Mucosa of descending colon (tissue), 3 donors: ENCODE results near the gene CDON. TPM values are rescaled to one million over a fixed set of nuclear protein-coding genes. Genes with fewer than 3 reads are reported as not detected.
A peak's percentile ranks its signal among the peaks of the same experiment; 100 is the strongest.

Experiments used
- ATAC-seq: fragments of 200-7000 bp; cut with Tn5 transposase; one replicate; pipeline ENCODE4 v1.9.1; 2020; ENCODE audit warnings: mild to moderate bottlenecking, moderate library complexity
- DNase-seq, 3 donors: peaks; one replicate each; pipeline ENCODE4 v3.0.0-alpha.2; 2020
- H3K36me3 ChIP-seq: fragments of 200-600 bp; one replicate; pipeline ENCODE4 v1.8.0; 2021; ENCODE audit warnings: low read depth, mild to moderate bottlenecking
- H3K4me1 ChIP-seq: fragments of 200-600 bp; one replicate; pipeline ENCODE4 v1.8.0; 2021; ENCODE audit warnings: low read depth, mild to moderate bottlenecking
- H3K4me3 ChIP-seq: fragments of 200-600 bp; one replicate; pipeline ENCODE4 v1.8.0; 2021; ENCODE audit warnings: mild to moderate bottlenecking
- H3K9me3 ChIP-seq: fragments of 200-600 bp; one replicate; pipeline ENCODE4 v1.8.0; 2021; ENCODE audit warnings: mild to moderate bottlenecking
- CTCF ChIP-seq: fragments of 200-600 bp; IDR thresholded peaks from one replicate; pipeline ENCODE4 v1.8.0; 2022; ENCODE audit warnings: antibody characterized with exemption, mild to moderate bottlenecking
- intact Hi-C, 2 donors: fragments of 100-400 bp; cut with DNase I in 1 of 2; cut with micrococcal nuclease in 1 of 2; formaldehyde crosslinking; loops; one replicate each; pipeline versions ENCODE4 v1.11.0 to v1.11.1; 2022; cut with DNase I, micrococcal nuclease
- total RNA-seq, 3 donors: library from RNA; stranded (reverse); fragmentation: NEBNext Ultra II Directional in 2 of 3; extraction: Animal tissue kit (Norgen Biotek cat#: 25700) in 2 of 3; gene quantifications; one replicate each; pipeline versions ENCODE4 v1.2.1 to v1.2.4, GENCODE V29; 2021 to 2023
- donor health status: DM: no; HTN: no; CAD: no; lungs with moderate emphysema.
- donor health status: DM: no; HTN: no; CAD: no.
- donor health status: DM: no; HTN: yes; CAD: no.

CDON gene
- total RNA-seq, 3 donors from 2014 or later: 3.8 to 91.6 (median 6.6) TPM

- Histone ChIP-seq H3K4me1 (peaks cover 7% of the 10 kb centered on the region), H3K4me3 (no peak overlapping the region), H3K36me3 (no peaks in the 10 kb centered on the region), H3K9me3 (no peaks in the 10 kb centered on the region)
- intact Hi-C loops: no loop called here
- ATAC-seq (peak; percentile 89), DNase-seq (peak in 2 of 3 donors; percentile 45 to 51)
- TF ChIP-seq CTCF: no peak
Measured at GRCh38 chr11:125925247-125925740, 137.4 kb downstream of the CDON start.

- DNase-seq (no peak), ATAC-seq (peak; percentile 64)
- Histone ChIP-seq H3K9me3 (no peaks in the 10 kb centered on the region), H3K4me1 (peaks cover 7% of the 10 kb centered on the region), H3K36me3 (no peaks in the 10 kb centered on the region), H3K4me3 (no peak overlapping the region)
- TF ChIP-seq CTCF: no peak
- intact Hi-C loops: loop anchor here (5.0 kb wide), 1 partner anchor 268 kb away; no protein-coding TSS in a partner anchor
Measured at GRCh38 chr11:125924384-125925007, 138.2 kb downstream of the CDON start.

GRCh38 chr11:125923633-125924032 lies 139.0 kb downstream of the CDON start:
- Histone ChIP-seq H3K4me3 (no peak overlapping the region), H3K36me3 (no peaks in the 10 kb centered on the region), H3K9me3 (no peaks in the 10 kb centered on the region), H3K4me1 (peaks cover 7% of the 10 kb centered on the region)
- intact Hi-C loops: loop anchor here (5.0 kb wide), 1 partner anchor 269 kb away; no protein-coding TSS in a partner anchor
- ATAC-seq (no peak), DNase-seq (no peak)
- TF ChIP-seq CTCF: no peak

GRCh38 chr11:125923012-125923579 lies 139.6 kb downstream of the CDON start:
- no peaks in the 10 kb centered on the region for H3K36me3 ChIP-seq
- intact Hi-C loops: loop anchor here (5.0 kb wide), 1 partner anchor 269 kb away; no protein-coding TSS in a partner anchor
- H3K4me3 ChIP-seq: no peak overlapping the region
- ATAC-seq (peak; percentile 59), DNase-seq (peak in 2 of 3 donors; percentile 57 to 85)
- peak; percentile 41 for TF ChIP-seq CTCF
- H3K4me1 ChIP-seq: peaks cover 7% of the 10 kb centered on the region
- no peaks in the 10 kb centered on the region for H3K9me3 ChIP-seq

- DNase-seq: no peak
Measured at GRCh38 chr11:125922156-125922555, 140.5 kb downstream of the CDON start.

More at GRCh38 chr11:125922156-125922555, 140.5 kb downstream of the CDON start:
- no peaks in the 10 kb centered on the region for H3K36me3 ChIP-seq
- no peaks in the 10 kb centered on the region for H3K9me3 ChIP-seq
- intact Hi-C loops: loop anchor here (5.0 kb wide), 1 partner anchor 270 kb away; no protein-coding TSS in a partner anchor
- no peak for TF ChIP-seq CTCF
- ATAC-seq: no peak
- H3K4me1 ChIP-seq: peaks cover 12% of the 10 kb centered on the region
- no peak overlapping the region for H3K4me3 ChIP-seq
